Ectodermal cell (in vitro differentiated cells): ENCODE results near the gene HELZ2.

ENCODE experiments used
- H3K27ac ChIP-seq: 2 replicates; pipeline ENCODE4 v1.7.0; 2013; ENCODE audit warnings: mild to moderate bottlenecking, low read depth, low read length; ENCODE audit not compliant: insufficient read depth, poor library complexity, severe bottlenecking
- H3K27me3 ChIP-seq: 2 replicates; pipeline ENCODE4 v1.7.0; 2013; ENCODE audit warnings: mild to moderate bottlenecking, low read length; ENCODE audit not compliant: insufficient read depth, control insufficient read depth, poor library complexity, severe bottlenecking
- H3K36me3 ChIP-seq: one replicate; pipeline ENCODE4 v1.7.0; 2013; ENCODE audit warnings: low read length; ENCODE audit not compliant: control insufficient read depth, insufficient read depth
- H3K4me1 ChIP-seq: one replicate; pipeline ENCODE4 v1.7.0; 2013; ENCODE audit warnings: low read length; ENCODE audit not compliant: control insufficient read depth, insufficient read depth
- H3K4me3 ChIP-seq: 2 replicates; pipeline ENCODE4 v1.7.0; 2013; ENCODE audit warnings: low read depth, low read length, control low read depth; ENCODE audit not compliant: insufficient read depth
- H3K9me3 ChIP-seq: 2 replicates; pipeline ENCODE4 v1.7.0; 2013; ENCODE audit warnings: mild to moderate bottlenecking, low read length, moderate library complexity; ENCODE audit not compliant: control insufficient read depth
- WGBS, 2 experiments: methylation state at CpG; one replicate each; pipeline ENCODE4 v1.1.7; 2013; ENCODE audit warnings: missing lambda C conversion rate in 2 of 2; 5-methylcytosine and 5-hydroxymethylcytosine counted together

Gene HELZ2

DNA sequence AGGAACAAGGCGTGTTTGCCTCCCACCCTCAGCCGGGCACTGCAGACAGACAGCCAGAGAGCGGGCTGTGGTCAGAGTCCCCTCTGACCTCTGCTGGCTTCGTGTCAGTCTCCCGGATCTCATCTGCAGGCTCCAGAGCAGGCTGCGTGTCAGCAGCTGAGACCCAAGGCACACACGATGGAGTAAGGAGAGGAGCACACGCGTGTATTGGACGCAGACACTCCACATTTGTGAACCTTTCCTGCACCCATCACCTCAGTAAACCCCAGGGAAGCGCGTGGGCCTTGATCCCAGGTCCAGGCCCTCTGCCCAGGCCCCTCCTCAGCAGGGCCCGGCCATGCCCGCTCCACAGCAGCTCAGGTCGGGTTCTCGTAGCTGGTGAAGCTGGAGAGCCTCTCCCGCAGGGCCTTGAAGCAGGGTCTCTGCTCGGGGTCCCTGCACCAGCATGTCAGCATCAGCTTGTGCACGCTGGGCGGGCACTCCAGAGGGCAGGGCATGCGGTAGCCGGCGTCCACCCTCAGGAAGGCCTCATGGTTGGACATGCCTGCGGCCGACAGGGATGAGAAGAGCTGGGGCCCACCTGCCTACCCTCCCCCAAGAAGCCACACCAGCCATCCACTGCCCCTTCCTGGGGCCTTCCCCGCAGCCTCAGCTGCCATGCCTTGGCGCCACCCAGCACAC is 44.7 kb downstream of the HELZ2 start:
- 92 to 93% methylated on average over 27 of the region's 27 CpGs for WGBS, 2 experiments
- no peaks in the 10 kb centered on the region for H3K27me3 ChIP-seq
- no peaks in the 10 kb centered on the region for H3K4me1 ChIP-seq
- H3K9me3 ChIP-seq: no peaks in the 10 kb centered on the region
- H3K27ac ChIP-seq: no peak overlapping the region
- no peaks in the 10 kb centered on the region for H3K36me3 ChIP-seq
- no peak overlapping the region for H3K4me3 ChIP-seq

DNA sequence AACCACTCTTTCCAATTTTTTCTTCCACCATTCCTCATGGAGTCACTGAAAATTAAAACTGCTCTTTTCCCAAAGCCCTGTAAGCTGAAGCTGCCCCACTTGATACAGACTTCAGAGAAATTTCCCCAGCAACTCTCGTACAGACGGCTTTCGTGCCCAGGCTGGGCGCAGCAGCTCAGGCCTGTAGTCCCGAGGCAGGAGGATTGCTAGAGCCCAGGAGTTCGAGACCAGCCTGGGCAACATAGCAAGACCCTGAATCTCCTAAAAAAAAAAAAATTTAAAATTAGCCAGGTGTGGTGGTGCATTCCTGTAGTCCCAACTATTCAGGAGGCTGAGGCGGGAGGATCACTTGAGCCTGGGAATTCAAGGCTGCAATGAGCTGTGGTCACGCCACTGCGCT is 46.9 kb downstream of the HELZ2 start:
- Histone ChIP-seq H3K27ac (no peak overlapping the region), H3K4me1 (no peaks in the 10 kb centered on the region), H3K36me3 (peaks cover 16% of the 10 kb centered on the region), H3K9me3 (no peaks in the 10 kb centered on the region), H3K27me3 (no peaks in the 10 kb centered on the region), H3K4me3 (no peak overlapping the region)
- WGBS, 2 experiments: 92 to 95% methylated on average over 9 of the region's 9 CpGs

DNA sequence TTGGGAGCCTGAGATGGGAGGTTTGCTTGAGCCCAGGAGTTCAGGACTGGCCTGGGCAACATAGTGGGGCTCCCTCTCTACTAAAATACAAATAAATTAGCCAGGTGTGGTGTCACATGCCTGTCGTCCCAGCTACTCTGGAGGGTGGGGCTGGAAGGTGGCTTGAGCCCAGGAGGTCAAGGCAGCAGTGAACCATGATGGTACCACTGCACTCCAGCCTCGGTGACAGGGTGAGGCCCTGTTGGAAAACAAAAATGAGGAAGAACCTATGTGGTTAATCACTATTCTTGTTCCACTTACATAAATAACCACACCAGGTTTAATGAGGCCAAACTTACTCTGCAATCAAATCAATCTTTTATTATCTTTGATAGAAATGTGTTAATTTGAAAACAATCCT is 48.1 kb downstream of the HELZ2 start:
- 66 to 68% methylated on average over 2 of the region's 2 CpGs for WGBS, 2 experiments

DNA sequence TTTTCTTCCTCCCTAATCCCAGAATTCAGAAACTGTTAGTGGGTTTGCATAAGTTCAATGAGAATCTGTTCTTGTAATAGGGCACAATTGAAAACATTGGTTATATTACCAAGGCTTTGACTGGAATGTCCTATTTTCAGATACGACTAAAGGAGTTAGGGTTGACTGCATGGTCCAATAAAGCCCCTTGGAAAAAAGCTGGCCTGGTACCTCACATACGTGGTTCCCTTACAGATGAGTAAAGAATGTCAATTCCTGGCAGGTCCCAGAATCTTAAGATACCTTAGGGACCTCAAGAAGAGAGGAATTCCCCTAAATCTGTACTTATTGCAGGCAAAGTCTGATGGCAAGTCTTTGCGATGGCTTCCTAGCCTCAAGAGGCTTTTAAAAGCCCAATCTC is 48.9 kb downstream of the HELZ2 start:
- WGBS, 2 experiments: 82 to 83% methylated on average over 3 of the region's 3 CpGs
- no peaks in the 10 kb centered on the region for H3K4me1 ChIP-seq
- H3K9me3 ChIP-seq: no peaks in the 10 kb centered on the region
- H3K36me3 ChIP-seq: peaks cover 17% of the 10 kb centered on the region
- no peak overlapping the region for H3K4me3 ChIP-seq
- no peak overlapping the region for H3K27ac ChIP-seq
- H3K27me3 ChIP-seq: peaks cover 1% of the 10 kb centered on the region

More for the DNA sequence above, 48.1 kb downstream of the HELZ2 start:
- Histone ChIP-seq H3K9me3 (no peaks in the 10 kb centered on the region), H3K36me3 (peaks cover 17% of the 10 kb centered on the region), H3K27ac (no peak overlapping the region), H3K4me3 (no peak overlapping the region), H3K4me1 (no peaks in the 10 kb centered on the region), H3K27me3 (no peaks in the 10 kb centered on the region)
